Activated CD4-positive, alpha-beta T cell treated with anti-CD3 and anti-CD28 coated beads, Interleukin-10, Interleukin-2, amounts not matched to agents 100 ng/mL and 50 ng/mL, durations not matched to agents 16 hours and 8 hours (primary cell): ENCODE measurements around the gene SLC22A15.

ENCODE experiments used
- DNase-seq: peaks from one replicate; pipeline ENCODE4 v3.0.0-alpha.2; 2020

SLC22A15 gene

GRCh38 chr1:116110567-116111523, 134.5 kb downstream of the SLC22A15 start, which contains the start of gene MAB21L3:
Gene MAB21L3 (plus strand): TSS chr1:116111399. CDS start chr1:116112616, 1,217 bp downstream.
- DNase-seq: no peak

DNA sequence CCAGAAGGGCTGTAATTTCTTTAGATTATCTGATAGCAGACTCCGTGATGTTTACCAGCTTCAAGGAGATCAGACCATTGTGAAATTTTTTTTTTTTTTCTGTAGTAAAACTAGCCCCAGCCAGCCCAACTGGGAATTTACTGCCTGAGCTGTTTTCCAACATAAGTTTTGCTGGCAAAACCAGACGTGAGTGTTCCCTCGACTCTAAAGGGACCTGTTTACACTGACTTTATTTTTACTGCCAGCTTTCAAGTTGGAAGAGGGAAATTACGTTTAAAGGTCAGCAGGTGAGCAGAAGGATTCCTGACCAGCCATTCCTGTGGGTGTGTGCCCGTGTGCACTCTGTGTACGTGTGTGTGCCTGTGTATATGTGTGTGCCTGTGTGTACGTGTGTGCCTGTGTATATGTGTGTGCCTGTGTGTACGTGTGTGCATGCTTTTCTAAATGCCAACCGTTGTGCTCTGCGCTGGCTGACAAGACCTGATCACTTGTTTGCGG, 135.3 kb downstream of the SLC22A15 start:
- no peak for DNase-seq

DNA sequence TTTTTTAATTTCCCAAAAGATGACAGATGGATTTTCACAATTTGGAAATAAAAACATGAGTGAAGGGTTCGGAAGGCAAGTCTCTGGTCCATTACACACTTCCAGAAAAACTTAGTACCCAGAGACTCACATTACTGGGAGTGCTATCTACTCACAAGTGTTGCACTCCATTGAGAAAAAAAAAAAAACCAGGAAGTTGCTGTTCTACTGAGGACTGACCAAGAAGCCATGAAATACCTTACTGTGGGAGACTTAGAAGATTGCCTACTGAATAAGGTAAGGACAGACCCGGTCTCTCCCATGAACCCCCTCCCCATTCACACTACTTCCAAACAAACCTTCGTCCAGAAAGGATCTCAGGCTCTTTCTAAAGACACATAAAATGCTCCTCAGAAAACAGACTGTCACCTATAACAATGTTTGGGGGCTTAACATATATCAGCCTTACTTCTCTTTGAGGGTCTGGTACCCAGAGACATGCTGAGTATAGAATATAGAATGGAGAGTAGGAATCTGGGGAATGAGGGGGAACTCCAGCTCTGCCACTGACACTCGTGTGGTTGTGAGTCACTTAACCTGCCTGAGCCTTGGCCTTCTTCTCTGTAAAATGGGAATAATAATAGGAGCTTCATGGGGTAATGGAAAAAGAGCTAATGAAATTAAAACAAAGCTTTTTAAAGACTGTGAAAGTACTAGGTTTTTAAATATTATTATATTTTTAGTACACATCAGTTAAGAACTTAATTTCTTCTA, 136.3 kb downstream of the SLC22A15 start:
- no peak for DNase-seq

DNA sequence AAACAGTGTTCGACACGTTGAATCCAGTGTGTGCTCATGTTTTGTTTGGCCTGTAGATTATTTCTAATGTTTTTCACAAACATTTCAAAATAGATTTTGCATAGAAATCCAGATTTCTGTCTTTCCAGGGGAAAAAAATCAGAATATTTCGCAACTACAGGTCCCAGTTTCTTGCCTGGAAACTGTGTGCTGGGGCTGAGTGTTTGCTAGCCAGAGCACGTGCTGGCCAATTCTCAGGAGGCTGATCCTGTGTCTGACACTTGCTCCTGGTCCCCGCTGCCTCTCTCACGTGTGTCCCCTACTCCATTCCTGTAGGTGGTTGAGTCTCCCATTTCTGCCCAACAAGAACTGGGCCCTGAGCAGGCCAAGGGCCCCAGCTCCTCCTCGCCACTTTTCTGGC, 137.3 kb downstream of the SLC22A15 start:
- no peak for DNase-seq

DNA sequence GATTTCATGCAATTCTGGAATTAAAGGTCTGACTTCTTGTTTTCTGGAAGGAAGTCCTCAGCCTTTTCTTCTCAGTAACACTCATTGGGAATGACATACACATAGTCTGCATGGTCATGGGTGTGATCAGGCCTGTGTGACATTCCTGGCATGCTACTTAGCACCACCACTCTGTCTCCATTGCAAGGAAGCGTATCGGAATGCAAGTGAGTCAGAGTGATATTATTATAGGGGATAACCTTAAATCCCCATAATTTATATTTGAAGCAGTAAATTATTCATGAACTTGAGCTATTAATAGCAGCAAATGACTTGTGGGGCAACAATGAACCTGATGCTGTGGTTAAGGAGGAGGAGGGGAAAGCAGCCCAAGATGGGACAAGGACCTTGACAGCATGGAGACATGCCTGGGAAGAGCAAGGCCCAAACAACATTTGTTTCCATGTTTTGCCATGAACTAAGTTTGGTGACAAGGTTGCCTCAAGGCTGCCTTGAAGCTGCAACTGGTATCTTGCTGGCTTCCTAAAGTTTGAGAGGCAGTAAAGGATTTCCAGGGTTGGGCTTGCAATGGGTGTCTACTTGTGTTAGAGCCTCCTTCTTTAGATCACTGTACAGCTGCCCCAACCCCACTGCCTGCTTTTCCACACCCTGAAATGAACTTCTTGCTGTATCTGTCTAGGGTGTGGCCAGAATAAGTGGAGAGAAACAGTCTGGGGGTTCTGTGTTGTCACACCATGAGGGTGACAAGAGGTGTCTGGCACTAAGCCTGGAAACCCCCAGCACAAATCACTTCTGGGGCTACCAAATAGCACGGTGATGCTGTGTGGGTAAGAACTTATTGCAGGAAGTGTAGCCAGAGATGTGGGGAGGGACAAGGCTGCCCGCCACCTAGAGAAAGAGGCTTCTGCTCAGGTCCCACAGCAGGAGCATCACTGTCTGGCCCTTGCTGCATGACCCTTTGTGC, 139.4 kb downstream of the SLC22A15 start:
- no peak for DNase-seq

DNA sequence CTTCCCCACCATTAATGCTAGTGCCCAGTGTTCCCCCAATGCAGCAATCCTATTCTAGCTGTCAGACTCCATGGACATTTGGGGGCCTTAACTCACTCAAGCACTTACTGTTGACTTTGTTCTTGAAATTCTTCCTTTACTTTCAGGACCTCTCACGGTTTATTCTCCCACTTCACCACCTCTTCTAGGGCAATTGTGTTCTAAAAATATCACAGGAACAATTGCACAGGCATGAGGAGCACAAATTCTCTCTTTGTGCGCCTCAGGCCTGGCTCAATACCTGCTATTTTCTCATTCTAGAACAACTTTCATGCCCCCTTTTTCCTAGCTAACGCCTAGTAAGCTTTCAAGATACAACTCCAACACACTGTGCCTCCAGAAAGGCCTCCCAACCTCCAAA, 142.2 kb downstream of the SLC22A15 start:
- no peak for DNase-seq
